TTC549 (cell line): ENCODE data around the gene SERTAD2.

ENCODE experiments used
- FAIRE-seq: peaks from 2 replicates; lab custom pipeline; 2012; peaks lifted over from hg19 to GRCh38; lab: Jason Lieb, UNC

The SERTAD2 gene

DNA sequence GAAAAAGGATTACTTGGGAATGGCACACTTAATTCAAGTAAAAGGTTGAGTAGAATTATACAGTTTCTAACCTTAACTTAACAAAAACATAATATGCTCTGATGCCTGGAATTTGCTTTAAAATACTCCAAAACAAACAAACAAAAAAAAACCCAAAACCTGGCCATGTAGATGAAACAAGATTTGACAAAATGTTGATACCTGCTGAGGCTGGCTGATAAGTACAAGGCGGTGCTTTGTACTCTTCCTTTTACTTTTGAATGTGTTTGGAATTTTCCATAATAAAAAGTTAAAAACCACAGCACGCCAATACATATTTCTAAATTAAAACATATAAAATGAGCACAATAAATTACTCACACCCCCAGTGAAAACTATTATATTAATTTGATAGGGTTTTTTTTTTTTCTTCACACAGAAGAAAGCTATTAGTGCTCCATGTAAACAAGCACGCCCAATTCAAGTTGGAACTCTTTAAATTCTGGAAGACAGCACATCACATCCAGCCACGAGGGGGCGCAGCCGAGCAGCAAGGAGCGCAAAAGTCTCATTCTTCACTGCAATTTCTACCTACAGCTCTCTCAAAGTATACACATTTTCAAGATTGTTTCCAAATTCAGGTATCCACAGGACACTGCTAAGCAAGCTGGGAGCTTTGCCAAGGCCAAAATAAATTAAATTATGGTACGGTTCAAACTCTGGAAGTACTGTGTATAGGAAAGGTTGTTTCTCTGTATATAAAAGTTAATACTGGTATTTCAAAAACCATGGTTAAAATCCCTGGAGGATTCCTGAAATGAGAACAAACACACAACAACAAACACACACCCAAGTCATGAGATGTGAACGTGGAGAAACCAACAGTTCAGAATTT lies 7.5 kb downstream of the SERTAD2 start:
- peak; percentile 86 for FAIRE-seq

DNA sequence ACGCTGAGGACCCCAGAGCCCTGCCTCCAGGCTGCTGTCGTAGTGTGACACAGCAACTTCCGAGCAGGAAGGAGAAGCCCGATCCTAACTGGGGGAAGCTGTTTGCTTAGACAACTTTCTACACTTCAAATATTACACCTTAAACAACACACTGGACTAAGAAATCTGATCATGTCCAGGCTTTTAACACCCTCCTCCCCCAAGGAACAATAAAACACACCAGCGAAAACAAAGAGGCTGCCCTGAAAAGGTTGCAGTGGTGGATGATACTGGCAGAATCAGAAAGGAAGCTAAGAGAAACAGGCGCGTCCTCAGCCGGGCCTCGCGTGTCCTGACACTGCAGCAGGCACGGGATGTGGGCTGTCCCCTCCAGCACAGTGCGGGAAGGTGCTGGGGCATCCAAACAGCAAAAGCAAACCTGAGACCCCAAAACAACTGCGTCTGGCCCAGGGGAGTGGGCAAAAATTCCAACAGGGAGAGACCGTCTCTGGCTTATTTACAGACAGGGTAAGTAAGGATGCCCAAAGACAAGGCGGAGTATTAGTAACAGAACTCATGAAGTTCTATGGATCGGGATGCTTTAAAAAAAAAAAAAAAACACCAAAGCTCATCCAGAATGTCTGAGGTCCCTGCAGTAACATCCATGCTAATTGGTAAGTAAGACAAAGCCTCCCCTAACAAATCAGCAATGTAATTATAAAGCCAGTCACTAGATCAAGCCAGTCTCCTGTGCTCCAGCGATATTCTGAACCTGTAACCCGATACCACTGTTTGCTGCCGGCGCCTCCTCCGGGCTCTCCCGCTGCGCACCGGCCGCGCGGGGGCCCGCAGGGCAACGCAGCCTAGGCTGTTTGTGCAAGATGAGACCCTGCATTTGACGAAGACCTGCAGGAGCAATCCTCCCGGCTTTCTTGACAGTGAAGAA lies 9.0 kb downstream of the SERTAD2 start:
- FAIRE-seq: no peak

- no peak for FAIRE-seq
These were observed 9.8 kb downstream of the SERTAD2 start for GRCh38 chr2:64643838-64644457.

DNA sequence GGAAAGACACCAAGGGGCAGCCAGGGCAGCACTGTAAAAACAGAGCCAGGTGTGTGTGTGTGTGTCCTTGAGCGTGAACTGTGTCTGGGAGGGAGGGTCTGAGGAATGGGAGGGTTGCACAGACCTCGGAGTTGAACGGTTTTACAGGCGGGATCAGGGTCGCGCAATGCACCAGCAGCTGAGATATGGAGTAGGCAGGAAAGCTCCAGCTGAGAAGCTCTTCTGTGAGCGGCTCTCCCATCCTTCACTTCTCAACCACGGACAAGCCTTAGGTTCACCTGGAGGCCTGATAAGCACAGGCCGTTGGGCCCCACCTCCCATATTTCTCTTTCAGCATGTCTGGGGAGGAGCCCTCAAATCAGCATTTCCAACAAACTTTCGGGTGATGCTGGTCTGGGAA lies 12.1 kb downstream of the SERTAD2 start:
- no peak for FAIRE-seq

- no peak for FAIRE-seq
These were observed 13.3 kb downstream of the SERTAD2 start for GRCh38 chr2:64640153-64641044.

DNA sequence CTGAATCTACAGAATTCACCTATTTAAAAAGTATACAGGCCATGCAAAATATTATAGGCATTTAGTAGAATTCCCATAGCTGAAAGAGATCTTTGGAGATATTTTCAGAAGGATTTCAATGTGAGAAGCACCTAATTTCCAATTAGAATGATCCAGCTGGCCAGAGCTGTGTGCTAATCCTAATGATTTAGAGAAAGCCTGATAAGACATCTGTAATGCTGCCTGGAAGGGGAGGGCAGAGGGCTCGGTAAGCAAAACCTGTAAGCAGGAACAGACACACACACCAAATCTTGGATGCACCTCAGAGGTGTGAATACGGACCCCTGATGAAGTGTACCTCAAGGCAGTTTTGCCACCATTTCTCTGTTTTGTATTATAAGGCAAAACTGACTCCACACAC lies 14.0 kb downstream of the SERTAD2 start:
- no peak for FAIRE-seq

DNA sequence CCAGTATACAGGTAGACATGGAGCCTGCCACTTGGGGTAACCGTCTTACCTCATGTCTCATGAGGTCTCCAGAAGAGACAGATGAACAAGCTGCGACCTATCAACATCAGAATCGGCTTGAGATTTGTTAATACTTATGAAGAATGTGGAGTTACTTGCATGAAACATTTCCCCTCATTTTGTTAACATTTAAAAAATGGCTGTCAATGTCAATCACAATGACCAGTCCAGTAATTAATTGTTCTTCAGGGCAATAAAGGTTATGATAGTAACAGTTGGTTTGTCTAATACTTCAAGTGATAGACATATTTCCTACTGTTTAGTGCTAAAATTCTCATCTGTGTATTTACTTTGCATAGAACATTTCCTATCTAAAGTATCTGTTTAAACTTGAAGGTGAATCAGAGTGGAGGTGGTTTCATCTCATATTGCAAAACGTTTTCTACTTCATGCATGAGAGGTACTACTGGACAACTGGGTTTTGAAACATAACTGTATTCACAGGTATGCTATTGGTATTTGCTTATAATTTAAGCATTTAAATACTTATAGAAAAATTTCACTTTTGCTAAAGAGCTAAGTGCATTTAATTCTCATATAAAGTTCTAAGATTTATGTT lies 15.1 kb downstream of the SERTAD2 start:
- no peak for FAIRE-seq

DNA sequence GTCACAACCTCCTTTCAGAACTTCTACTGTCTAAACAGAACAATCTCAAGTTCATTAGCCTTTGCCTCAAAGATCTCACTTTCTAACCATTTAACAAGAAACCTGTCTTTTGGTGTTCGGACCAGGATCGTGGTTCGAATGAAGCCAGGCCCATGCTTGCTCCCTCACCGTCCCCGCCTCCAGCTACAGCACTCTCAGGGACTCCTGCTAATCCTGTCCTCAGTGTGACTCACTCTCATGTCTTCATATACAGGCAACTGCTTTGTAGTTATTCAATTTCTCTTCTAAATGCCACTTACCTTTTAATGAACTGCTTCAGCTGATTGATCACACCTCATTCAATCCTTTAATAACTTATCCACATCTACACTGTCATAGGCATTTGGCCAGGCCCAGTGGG lies 15.8 kb downstream of the SERTAD2 start:
- FAIRE-seq: no peak

GRCh38 chr2:64637000-64637635 lies 16.6 kb downstream of the SERTAD2 start:
- FAIRE-seq: no peak

- FAIRE-seq: no peak
These were observed 17.5 kb downstream of the SERTAD2 start for GRCh38 chr2:64635976-64636911.

DNA sequence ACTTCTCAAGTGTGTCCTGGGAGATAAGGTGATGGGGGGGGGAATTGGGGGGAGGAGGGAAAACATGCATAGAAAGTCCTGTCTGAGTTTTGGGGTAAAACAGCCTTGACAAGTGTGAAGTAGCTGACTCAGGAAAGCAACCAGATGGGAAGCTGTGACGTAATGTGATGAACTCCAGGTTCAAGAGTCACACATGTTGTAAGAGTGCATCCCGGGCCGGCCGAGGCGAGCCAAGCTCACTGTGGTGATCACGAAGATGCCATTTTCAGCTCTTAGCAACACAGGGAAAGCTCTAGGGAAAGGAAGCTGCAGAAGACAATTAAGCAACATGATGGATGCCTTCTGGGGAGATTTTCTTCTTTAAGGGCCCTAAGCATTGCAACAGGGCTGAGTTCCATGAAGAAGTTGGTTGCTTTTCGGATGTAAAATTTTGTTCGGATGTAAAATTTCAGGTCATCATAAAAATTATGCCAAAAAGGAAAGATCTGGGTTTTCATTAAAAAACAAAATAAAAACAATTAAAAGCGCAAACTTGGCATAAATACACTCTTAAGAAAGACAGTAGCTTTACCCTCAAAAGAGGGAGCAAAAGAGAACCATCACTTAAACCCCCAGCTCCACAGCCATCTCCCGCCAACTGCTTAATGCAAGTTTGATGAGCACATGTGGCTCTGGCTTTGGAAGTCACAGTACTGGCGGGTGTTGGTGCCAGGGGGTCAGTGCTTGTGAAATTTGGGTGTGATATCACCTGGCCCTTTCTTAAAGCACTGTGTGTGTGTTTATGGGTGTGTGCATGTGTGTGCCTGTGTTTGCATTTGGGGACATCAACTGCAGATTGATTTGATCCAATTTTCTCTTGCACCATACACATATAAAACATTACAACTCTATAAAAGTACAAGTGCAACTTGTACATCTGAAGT lies 19.1 kb downstream of the SERTAD2 start:
- no peak for FAIRE-seq

- FAIRE-seq: no peak
These were observed 20.6 kb downstream of the SERTAD2 start for GRCh38 chr2:64632835-64633819.

DNA sequence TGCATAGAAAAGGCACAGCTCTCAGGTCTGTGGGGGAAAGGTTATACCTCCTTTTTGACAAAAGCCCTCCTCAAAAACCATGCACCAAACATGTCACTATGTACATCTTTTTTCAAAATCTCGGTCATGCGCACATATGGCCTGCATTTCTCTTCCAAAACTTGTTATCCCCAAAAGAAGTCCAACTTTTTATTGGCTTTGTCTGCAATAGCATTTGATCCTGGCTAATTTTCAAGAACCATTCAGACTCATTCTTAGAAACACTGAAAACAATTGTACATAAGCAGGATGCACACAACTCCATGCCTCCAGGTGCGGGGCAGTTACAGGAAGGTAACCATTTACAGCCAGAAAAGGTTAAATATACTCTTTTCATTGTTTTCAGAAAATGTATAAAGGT lies 21.9 kb downstream of the SERTAD2 start:
- FAIRE-seq: no peak

DNA sequence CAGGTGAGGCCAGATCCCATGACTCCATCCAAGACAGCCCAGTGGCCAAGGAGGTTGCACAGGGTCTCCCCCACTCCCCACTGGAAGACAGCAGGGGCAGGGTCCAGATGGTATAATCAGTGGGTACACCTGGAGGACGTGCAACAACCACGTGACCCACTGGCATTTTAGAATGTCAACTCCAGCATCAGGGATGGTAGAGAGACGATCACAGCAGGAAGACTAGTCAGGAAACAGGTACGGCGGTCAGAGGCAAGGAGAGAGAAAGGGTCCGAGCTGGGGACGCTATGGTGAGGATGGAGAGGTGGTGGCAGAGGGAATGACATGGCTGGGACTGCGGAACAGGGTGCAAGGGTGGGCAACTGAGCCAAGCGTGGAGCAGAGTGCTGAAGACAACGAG lies 23.0 kb downstream of the SERTAD2 start:
- no peak for FAIRE-seq

- FAIRE-seq: no peak
These were observed 23.8 kb downstream of the SERTAD2 start for GRCh38 chr2:64629875-64630274.

- no peak for FAIRE-seq
These were observed 24.4 kb downstream of the SERTAD2 start for GRCh38 chr2:64629329-64629781.
